ENCODE results near the gene LY6G6C.
A peak's percentile ranks its signal among the peaks of the same experiment; 100 is the strongest.

Gene LY6G6C

DNA sequence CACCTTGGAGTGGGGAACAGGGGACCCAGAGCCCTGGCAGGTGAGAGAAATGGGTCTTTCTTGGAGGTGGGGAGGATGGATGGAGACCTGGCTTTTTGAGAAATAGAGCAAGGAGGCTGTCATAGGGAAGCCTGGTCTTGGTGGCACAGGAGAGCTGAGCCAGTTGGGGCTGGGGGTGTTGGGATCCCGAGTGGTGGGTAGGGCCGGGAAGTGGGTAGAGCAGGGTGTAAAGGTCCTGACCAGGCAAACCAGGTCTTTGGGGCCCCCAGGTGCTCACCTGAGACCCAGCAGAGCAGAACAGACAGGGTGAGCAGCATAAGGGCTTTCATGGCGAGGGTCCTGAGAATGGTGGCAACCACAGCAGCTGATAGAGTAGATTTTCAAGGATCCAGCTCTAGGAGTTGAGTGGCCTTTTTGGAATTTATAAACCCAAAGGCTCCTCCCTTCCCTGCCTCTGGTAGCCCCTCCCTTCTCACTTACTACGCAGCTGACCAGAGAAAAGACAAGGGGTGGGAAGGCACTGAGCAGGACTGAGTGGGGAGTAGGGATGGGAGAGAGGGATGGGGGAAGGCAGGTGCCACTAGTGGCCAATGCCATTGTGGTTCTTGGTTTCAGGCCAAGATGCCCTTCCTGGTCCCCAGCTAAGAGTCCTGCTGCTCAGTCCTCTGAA is at the start of gene LY6G6C:
TSS of gene LY6G6C (minus strand) at position 396 of the 670 bp plus-strand sequence. CDS start at position 329, 67 bp downstream.
- DNase-seq: no peak

GRCh38 chr6:31770860-31771259 is 49.3 kb upstream of the LY6G6C start:
- no peak for DNase-seq

- DNase-seq: peak; percentile 83 to 84
These were observed 48.3 kb upstream of the LY6G6C start for GRCh38 chr6:31769684-31770371.

DNA sequence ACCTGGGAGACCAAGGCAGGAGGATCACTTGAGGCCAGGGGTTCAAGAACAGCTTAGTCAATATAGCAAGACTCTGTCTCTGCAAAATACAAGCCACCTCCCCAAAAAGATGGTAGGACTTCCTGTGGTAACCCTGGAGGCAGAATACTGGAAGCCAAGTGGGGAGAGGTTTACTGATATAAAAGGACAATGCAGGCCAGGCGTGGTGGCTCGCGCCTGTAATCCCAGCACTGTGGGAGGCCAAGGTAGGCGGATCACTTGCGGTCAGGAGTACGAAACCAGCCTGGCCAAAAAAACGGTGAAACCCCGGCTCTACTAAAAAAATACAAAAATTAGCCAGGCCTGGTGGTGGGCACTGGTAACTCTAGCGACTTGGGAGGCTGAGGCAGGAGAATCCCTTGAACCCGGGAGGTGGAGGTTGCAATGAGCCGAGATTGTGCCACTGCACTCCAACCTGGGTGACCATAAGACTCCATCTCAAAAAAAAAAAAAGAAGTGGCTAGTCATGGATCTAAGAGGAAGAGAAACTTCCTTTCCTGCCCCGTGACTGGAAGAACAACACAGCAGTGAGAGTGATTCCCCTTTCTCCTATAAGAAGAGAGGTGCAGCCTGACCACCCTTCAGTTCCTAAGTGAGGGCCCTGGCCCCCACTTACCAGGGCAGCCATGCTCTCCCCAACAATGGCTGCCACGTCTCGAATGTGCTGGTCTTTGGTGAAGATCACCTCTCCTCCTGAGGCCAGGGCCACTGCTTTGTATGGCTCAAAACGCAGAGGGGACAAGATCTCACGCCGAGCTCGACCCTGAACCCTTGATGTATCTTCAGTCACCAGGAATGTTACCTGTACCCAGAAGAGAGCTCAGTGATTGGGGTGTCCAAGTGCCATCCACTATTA is 47.1 kb upstream of the LY6G6C start:
- DNase-seq: no peak

- no peak for DNase-seq
These were observed 45.6 kb upstream of the LY6G6C start for GRCh38 chr6:31767096-31767645.

DNA sequence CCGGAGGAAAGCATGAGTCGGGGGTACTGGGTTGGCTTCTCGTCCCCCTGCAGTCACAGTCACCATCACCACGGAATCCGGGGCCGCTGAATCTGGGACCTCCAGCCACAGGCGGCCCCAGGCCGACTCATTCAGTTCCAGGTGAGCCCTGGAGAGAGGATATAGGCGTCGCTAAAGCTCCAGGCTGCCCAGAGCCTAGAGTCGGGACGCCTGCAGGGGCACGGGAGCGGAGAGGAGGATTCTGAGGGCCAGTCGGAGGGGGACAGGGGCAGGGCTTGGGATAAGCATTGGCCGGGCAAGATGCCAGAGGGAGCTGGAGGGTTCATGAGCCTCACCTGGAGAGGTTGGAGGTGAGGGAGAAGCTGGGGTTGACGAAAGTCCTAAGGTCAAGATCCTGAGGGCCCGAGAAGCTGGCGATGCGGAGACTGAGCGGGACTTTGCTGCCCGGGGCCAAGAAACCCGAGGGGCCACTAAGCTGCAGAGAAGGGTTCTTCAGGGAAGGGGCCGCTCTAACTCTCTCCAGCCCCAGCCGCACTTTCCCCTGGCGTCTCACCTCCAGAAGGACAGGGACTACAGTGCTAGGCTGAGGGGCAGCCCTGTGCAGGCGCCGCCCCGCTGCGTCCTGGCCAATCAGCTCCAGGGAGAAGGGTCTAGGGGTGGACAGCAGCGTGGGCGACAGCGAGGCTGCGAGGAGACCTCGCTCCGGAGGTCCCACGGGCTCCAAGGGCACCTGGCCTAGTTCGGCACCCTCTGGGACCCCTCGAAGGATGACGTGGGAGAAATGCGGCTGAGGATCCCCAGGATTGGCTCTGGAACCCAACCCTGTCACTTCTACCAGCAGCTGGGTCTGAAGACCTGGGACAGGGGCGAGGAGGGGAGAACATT is 44.6 kb upstream of the LY6G6C start:
- DNase-seq: no peak

GRCh38 chr6:31765559-31765909 is 44.0 kb upstream of the LY6G6C start:
- DNase-seq: no peak

DNA sequence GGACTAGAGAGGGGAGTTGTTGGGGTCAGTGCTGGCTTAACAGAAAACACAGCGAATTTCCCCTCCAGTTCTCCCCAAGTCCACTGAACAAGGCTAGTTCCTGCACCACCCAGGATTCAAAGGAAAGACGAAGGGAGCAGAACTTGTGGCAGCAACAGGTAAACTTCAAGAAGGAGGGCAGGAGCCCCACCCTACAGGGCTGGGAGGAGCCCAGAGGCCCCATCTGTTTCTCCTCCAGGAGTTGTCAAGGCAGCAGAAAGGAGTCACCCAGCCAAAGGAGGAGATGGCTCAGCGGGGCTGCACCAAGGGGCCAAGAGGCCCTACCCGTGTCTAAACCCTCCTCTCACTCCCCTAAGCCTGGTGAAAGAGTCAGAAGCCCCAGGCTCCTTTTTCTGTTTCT is 42.7 kb upstream of the LY6G6C start:
- no peak for DNase-seq

DNA sequence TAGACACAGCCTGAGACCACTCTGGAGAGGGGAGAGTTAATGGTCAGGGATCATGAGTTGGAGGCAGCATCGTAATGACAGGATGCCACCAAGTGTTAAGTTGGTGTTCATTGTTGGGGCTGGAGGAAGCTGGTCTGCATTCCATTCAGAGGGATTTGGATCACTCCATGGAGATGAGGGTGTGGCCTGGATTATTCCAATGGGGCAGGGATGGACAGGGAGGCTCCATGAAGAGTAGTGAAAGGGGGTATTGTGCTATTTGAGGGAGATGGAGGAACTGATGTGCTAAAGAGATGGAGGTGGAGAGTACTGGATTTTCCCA is 42.0 kb upstream of the LY6G6C start:
- no peak for DNase-seq

- no peak for DNase-seq
These were observed 41.5 kb upstream of the LY6G6C start for GRCh38 chr6:31762878-31763618.

DNA sequence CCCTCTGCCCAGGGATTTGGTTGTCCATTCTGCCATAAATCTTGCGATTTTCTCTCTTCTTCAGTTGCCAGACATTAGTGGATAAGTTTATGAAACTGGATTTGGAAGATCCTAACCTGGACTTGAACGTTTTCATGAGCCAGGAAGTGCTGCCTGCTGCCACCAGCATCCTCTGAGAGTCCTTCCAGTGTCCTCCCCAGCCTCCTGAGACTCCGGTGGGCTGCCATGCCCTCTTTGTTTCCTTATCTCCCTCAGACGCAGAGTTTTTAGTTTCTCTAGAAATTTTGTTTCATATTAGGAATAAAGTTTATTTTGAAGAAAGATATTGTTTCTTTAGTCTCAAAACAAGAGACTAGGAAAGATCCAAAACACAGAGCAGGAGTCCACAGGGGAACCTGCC is 40.8 kb upstream of the LY6G6C start, which contains the start of gene SAPCD1:
TSS of gene SAPCD1 (plus strand) at position 301 of the 400 bp plus-strand sequence. CDS start 399 bp downstream, outside the sequence.
- no peak for DNase-seq

GRCh38 chr6:31761343-31761742 is 39.8 kb upstream of the LY6G6C start:
- no peak for DNase-seq

- DNase-seq: no peak
These were observed 39.2 kb upstream of the LY6G6C start for GRCh38 chr6:31760790-31761189.

DNA sequence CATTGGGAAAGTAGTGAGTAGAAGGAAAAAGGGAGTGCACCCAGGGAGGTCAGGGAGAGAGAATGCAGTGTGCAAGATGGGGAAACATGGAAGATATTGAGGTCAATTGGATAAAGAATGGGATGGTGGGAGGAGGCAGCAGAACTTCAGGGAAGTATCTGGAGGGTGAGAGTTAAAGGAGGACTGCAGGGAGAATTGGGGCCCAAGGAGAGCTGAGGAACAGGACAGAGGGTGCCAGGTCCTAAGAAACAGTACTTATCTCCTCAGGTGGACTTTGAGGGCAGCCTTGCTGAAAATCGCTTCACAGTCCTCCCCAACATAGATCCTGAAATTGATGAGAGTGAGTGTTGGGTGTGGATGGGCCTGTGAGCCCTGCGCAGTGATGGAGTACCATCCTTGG is 36.7 kb upstream of the LY6G6C start:
- no peak for DNase-seq

GRCh38 chr6:31752739-31753319 is 31.3 kb upstream of the LY6G6C start:
- no peak for DNase-seq

DNA sequence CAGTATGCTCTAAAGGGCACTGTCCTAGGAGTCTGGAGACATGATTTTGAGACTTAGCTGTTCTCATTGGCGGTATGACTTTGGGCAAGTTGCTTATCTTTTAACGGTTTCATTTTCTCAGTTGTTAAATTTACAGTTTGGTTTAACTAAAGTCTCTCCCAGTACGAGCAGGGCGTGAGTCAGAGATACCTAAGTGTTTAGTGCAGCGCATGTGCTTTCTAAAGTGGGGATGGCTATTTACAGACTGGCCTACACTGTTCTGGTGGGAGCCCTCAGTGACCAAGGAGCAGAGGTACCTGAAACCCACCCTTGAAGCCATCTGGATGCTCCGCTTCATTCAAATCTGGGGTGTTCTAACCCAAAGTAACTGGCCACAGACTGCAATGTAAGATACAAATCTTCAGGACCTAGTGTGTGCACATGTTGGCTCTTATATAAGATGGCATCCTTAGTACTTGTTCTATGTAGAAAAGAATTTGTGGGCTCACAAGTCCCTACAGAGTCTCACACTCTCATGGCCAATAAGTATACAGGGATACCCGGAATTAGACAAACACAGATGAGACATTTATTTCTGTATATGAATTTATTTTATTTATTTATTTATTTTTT is 29.0 kb upstream of the LY6G6C start:
- no peak for DNase-seq

- no peak for DNase-seq
These were observed 27.9 kb upstream of the LY6G6C start for GRCh38 chr6:31749301-31750036.

- no peak for DNase-seq
These were observed 22.9 kb upstream of the LY6G6C start for GRCh38 chr6:31744422-31744821.

DNA sequence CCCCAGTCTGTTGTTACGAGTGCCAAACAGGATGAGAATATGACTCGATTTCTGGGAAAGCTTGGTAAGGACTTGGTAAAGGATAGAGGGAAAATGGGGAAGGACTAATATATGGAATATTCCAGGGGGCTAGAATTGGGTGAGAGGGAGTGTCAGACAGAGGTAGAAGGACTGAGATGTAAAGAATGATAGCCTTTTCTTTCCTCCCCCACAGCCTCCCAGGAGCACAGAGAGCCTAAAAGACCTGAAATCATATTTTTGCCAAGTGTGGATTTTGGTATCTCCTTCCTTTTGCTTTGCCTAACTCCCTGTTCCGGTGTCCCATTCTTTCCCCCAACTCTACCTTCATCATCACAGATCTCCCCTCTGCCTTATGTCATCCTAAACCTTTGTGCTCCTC is 21.3 kb upstream of the LY6G6C start:
- DNase-seq: no peak

GRCh38 chr6:31741815-31742214 is 20.3 kb upstream of the LY6G6C start:
- DNase-seq: no peak
